ENCODE results near the gene SCD5.

SCD5 gene

DNA sequence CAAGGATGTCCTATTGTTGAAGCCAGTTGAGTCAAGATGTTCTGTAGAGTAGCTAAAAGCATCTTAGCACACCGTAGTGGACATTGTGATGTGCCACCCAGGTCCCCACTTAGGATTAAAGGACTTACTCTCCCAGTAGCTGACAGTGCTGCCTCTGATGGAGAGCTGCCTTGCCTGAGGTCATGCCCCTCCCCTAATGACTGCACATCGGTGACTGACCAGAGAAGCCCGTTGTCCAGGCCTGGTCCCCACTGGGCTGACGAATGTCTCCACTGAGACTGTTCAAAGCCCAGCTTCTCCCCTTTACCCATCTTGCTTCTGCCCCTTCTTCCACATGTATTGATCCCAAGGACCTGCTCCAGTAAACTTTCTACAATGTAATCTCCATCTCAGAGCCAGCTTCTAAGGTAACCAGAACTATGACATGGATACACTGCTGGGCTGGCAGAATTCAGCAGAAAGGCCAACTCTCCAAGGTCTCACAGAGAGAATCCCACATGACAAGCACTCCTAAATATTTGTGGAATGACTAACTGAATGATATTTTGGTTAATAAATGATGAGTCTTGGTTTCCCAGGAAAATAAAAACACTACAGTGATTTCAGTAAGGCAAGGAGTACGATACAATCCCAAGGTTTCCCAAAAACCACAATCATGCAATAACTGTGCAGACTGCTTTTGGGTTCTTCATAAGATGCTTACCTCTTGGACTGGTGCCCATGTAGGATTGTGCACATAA is 154.4 kb downstream of the SCD5 start:
- in situ Hi-C loops (cut with MboI; ENCODE audit: low sequenced_read_pairs), result no loop called here

DNA sequence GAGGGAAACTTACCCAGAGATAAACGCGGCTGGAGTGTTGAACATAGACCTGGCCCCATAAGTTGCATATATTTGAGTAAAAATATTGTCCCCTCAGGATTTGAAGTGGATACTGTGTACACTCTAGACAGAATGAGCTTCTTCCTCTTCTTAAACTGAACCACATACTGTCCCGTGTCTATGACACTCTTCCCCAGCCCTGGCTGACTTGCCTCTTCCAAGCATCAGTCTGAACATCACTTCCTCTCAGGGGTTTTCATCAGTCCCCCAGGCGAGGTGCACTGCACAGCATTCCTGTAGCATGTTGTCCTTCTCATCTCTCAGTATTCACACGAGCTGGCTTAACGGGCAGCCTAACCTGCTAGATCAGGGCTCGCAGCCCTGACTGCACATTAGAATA is 156.3 kb downstream of the SCD5 start:
- in situ Hi-C loops (cut with MboI; ENCODE audit: low sequenced_read_pairs), result no loop called here

DNA sequence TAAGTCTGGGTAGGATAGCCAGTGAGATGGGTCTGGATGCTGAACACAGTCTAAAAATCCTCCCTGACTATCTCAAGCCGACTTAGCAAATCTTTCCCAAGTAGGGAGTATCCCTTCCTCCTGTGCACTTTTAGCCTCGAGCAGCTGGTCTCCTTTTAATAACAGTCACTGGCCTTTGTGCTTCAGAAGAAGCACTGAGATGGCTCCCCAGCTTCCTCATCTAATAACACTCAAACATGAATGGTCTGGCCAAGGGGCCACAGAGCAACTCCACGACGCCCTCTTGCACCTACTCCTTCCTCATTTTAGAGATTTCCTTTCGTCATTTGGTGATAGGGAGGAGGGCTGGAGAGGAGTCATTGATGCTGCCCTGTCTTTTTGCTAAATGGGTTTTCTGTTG is 158.1 kb downstream of the SCD5 start:
- in situ Hi-C loops (cut with MboI; ENCODE audit: low sequenced_read_pairs), result no loop called here

DNA sequence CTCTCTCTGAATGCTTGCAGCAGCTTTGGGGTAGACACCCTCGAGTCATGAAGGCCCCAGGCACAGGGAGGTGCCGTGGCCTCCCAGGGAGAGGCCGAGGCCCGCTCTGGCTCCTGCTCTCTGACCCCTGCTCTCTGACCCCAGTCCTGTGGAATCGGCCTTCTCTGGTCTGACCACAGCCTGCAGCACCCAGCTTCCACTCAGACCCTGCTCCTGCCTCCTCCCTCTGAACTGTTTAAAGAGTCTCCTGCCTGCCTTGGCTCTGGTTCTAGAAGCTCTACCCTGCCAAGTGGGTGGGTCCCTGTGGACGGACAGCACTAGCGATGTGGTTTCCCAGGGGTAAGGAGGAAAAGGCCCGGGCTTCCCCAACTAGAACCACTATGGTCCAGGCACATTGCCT is 158.6 kb downstream of the SCD5 start:
- in situ Hi-C loops (cut with MboI; ENCODE audit: low sequenced_read_pairs), result no loop called here

DNA sequence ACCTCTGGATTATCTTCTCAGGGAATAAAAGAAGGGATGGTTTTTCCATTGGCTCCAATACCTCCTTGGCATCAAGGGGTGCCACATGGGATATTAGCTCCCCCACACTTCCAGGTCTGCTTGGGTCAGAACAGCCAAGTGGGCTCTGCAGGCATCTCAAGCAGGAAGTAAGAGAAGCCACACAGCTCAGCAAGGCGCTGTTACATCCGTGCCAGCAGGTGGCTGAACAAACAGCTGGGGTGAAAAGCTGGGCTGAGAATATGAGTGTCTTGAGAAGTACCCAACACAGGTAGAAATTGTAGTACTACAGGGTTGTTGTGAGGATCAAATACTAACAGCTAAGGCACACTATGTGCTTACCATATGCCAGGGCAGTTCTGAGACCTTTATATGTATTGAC is 160.1 kb downstream of the SCD5 start:
- in situ Hi-C loops (cut with MboI; ENCODE audit: low sequenced_read_pairs), result no loop called here

DNA sequence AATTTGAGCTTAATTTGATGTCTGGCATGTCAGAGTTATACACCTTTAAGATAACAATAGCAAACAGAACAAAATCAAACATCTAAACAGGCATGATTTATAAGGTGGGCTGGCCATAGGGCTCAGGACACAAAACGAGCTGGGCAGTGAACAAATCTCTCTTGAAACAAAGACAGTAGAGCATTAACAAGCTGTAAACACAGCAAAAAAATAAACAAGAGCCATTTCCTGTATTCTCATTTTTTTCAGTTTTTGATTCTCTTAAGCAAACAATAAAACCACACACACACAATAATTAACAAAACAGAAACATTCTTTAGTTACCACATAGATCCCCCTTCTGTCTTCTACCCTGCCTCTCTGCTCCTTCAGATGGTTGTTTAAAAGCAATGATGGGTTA is 168.5 kb downstream of the SCD5 start:
- in situ Hi-C loops (cut with MboI; ENCODE audit: low sequenced_read_pairs), result no loop called here

DNA sequence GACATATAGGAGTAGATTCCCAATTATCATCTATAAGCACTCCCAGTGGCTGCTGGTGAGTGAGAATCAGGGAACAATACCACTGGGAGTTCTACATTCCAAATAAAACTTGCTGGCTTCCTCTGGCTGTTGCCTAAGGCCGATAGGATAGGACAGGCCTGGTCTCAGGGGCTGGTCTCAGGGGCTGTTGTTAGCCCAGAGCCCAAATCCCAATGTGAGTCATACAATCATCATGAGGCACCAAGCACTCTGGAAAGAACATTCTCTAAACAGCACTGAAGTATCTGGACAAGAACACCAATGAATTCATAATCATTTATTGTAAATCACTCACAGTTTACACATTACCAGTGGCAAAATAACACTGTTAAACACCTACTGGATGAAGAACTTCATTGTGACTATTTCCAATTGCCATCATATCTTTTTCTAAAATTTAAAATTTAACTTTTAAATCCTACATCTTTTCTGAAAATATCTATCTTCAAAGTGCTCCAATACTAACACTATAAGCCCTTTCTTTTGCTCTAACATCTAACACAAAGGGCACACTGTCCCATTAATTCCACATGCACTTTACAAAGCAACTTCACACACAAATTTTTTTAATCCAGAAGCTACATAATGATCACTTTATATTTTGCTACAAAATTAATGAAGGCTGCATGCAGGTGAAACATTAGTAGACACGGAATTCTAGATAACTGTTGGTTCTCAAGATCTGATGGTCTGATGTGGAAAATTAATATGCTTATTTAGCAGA is 169.2 kb downstream of the SCD5 start:
- in situ Hi-C loops (cut with MboI; ENCODE audit: low sequenced_read_pairs), result no loop called here

DNA sequence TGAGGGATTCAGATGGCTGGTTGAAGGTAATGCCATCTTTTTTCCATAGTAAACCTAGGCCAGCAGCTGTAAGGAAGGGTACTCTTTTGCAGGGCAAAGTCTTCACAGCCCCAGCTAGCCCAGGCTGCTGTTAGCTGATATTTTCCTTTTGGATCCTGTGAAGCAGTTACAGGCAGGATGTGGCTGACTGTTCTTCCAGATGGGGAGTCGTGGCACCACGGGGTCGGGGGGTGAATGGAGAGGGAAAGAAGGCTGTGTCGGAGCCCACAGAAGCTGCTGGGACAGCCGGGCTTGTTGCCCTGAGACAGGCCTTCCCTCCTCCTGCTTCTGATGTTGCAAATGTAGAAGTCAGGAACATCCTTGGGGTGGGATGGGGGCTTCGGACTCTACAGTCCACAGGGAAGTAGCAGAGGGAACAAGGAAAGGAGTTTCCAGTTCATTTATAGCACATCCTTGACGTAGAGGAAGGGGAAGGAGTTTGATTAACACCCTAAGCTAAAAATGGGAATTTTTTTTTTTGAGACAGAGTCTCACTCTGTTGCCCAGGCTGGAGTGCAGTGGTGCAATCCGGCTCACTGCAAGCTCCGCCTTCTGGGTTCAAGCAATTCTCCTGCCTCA is 172.2 kb downstream of the SCD5 start:
- in situ Hi-C loops (cut with MboI; ENCODE audit: low sequenced_read_pairs), result no loop called here

DNA sequence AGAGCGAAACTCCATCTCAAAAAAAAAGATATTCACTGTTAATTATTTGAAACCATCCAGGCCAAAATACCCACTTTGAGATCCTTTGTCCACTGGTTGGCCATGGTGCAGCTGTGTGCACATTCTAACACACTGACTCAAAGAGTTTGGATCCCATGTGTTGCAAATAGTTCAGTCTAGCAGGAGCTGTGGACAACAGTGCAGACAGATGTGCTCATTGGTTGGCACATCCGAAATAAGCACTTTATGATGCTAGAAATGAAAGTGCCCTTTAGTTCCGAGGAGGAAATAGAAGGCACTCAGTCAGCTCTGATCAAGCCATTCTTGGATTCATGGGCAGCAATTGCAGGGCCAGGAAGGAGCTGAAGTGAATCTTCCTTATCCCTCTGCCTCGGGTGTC is 173.8 kb downstream of the SCD5 start:
- in situ Hi-C loops (cut with MboI; ENCODE audit: low sequenced_read_pairs), result no loop called here

DNA sequence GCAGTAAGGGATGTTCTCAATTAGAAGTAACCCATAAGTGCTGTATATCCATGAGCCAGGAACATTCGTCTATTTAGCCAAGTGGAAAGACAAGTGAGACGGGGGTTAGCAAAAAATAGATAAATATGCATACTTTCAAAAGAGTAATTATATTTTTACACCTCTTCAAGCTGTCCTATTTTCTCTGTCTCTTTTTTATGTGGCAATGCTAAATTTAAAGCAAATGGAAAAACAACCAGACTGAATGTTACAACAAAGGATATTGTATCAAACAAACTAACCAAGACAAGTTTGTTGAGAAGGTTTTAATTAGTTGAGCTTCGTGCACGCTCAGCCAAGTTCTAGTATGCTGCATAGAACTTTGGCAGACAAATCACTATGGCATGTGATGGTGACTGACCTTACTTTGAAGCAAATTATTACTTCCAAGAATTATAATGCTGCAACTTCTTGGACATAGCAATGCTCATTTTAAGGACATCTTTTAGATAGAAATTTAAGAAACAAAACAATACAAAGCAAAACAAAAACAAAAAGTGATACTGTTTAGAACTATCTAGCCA is 175.4 kb downstream of the SCD5 start:
- in situ Hi-C loops (cut with MboI; ENCODE audit: low sequenced_read_pairs), result no loop called here

DNA sequence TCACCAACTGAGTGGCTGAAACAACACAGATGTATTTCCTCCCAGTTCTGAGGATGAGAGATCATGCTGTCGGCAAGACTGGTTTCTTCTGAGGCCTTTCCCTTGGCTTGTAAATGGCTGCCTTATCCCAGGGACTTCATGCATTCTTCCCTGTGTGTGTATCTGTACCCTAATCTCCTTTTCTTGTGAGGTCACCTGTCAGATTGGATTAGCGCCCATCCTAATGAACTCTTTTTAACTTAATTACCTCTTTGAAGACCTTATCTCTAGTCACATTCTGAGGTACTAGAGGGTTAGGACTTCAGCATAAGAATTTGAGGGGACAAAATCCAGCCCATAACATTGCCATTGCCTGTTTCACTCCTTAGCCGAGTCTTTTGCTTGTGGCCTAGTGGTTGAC is 177.3 kb downstream of the SCD5 start:
- in situ Hi-C loops (cut with MboI; ENCODE audit: low sequenced_read_pairs), result no loop called here

DNA sequence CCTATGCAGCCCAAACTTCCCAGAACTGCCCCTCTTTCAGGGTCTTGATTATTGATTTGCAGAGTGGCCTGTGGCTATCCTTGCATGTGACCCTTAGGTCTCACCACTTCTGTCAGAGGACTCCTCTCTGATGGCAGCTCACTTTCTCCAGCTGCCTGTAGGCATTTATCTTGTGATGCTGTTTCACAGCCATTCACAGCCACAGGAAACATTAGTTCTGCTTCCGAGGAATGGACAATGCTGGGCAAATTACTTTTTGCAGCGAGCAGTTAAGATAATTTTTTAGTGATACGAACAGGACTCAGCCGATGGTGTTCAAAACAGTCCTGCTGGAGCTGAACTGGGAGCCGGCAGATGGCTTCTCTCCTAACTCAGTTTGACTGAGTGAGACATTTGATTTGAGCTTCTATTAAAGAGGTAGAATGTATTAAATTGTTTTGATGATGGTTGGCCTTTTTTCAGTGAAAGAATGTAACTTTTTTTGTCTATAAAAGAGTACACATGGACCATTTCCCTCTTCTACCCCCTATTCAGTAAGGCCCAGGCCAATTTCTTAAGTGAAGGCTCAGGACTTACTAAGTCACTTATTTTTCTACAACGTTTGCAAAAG is 178.4 kb downstream of the SCD5 start:
- in situ Hi-C loops (cut with MboI; ENCODE audit: low sequenced_read_pairs), result no loop called here

DNA sequence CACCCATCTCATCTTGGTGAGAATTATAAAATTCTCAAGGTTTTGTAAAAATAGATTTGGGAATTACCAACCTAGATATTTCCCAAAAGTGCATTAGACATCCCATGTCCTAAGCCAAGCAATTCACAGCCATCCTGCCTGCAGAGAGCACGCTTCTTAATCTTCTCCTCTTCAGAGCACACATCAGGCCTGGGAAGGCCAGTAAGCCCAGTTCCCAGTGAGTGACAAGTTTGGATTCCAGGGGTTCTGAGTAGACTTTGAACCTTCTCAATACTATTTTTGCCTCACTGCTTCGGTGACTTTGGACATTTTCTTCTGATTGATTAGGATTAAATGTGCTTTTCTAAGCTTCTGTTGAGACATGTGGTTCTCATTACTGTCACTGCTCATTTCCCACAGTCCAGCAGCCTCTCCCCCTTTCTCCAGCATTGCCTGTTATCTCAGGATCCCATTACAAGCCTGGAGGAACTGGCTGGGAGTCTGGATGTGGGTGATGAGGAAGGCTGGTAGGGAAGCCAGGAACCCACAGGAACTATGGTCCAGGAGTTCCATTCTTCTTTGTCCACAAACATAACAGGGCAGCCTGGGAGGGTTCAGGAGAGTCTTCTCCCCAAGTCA is 180.4 kb downstream of the SCD5 start:
- in situ Hi-C loops (cut with MboI; ENCODE audit: low sequenced_read_pairs), result no loop called here

DNA sequence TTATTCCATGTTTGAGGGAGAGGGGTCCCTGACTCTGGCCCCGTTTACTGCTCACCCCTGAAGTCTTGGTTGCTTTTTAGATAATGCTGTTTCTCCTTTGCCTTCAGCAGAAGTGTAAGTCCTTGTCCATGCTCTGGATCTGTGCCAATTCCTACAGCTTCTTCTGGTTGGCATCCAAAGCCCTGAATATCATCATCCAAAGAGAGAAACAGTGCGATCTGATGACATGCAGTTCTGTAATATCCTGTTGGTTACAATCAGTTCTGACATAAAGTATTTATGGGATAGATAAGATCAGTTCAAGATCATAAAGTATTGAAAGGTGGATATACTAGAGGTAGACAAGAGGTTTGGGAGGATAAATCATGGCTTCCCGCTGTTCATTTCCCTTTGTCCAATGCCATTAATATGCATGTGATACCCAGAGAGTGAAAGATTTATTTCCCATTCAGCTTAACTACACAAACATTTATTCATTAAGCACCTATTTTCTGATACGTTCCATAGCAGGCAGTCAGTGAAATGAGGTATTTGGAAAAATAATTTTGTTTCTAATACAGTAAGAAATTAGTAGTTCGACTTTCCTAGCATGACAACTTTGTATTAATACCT is 183.7 kb downstream of the SCD5 start:
- in situ Hi-C loops (cut with MboI; ENCODE audit: low sequenced_read_pairs), result no loop called here

DNA sequence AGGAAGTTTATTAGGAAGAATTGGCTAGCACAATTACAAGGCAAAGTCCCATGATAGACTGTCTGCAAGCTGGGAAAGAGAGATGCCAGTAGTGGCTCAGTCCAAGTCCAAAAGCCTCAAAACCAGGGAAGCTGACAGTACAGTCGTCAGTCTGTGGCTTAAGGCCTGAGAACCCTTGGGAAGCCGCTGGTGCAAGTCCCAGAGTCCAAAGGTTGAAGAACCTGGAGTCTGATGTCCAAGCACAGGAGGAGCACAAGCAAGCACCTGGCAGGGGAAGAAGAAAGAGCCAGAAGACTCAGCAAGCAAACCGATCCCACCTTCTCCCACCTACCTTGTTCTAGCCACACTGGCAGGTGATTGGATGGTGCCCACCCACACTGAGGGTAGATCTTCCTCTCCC is 185.5 kb downstream of the SCD5 start:
- in situ Hi-C loops (cut with MboI; ENCODE audit: low sequenced_read_pairs), result no loop called here

DNA sequence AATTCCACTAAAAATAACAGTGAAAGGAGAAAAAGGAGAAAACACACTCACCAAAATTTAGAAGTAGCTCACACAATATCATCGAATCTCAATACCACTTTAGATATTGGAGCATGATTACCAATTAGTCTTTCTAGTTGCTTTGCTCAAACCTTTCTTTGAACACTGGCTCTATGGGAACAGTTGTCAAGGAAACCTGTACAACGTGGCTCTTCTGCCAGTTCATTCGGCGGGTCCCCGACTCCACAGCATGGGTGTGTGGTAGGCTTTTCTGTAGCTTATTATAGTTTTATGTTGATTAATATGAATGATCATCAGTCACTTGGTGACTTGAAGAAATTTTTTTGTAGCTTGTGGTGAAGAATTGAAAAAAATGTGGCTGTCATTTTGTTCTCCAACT is 186.6 kb downstream of the SCD5 start:
- in situ Hi-C loops (cut with MboI; ENCODE audit: low sequenced_read_pairs), result no loop called here

DNA sequence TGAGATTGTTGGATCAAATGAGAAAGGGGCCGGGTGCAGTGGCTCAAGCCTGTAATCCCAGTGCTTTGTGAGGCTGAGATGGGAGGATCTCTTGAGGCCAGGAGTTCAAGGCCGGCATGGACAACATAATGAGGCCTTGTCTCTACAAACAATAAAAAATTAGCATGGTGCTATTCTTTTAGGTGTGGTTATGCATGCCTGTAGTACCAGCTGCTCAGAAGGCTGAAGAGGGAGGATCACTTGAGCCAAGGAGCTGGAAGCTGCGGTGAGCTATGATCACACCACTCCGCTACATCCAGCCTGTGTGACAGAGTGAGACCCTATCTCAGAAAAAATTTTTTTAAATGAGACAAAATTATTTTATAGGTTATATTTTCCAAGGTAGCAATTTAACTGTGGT is 187.1 kb downstream of the SCD5 start:
- in situ Hi-C loops (cut with MboI; ENCODE audit: low sequenced_read_pairs), result no loop called here

DNA sequence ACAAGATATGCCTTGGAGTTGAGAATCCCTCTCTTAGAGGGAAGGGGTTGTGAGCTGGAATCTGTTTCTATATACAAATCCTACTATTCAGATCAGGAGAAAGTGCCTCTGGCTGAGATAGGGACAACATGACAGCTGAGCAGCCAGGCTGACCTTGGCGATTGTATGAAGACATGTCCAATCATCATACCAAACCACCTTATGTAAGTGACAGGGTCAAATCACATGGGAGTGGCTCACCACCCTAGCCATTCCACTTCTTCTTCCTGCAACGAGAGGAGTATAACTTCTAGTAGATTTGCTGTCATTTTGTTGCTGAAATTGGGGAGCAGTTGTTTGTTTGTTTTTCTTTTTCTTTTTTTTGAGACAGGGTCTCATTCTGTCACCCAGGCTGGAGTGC is 188.6 kb downstream of the SCD5 start:
- in situ Hi-C loops (cut with MboI; ENCODE audit: low sequenced_read_pairs), result no loop called here

DNA sequence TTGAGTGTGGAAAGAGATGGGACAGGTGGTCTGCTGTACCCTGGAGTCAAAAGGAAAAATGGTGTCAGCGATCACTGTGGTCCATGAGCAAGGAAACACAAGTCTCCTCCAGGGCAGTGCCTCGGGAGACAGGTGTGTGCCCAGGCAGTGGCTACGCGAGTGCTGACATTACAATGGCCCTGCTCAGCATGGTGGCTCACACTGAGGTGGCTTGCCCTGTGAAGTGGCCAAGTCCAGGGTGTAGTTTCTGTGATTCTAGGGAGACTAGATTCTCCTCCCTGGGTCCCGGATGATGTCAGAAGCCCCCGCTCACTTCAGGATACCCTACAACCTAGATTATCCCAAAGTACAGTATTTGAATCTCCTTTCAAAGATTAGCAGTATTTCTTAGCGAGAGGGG is 192.0 kb downstream of the SCD5 start:
- in situ Hi-C loops (cut with MboI; ENCODE audit: low sequenced_read_pairs), result no loop called here

DNA sequence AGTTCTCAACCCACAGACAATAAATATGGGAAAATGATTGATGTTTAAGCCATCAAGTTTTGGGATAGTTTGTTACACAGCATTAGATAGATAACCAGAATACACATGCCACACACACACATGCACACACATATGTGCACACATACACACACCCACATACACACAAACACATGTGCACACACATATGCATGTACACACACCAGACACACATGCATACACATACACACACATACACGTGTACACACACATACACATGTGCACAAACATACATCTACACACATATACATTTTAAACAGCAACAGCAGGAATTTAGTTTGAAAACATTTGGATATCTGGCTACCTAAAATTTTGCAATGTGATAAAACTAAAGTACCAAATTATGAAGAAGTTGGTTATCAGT is 194.1 kb downstream of the SCD5 start:
- in situ Hi-C loops (cut with MboI; ENCODE audit: low sequenced_read_pairs), result no loop called here

All from HL-60/S4 (cell line).